ENCODE results near the gene PITRM1.

PITRM1 gene

DNA sequence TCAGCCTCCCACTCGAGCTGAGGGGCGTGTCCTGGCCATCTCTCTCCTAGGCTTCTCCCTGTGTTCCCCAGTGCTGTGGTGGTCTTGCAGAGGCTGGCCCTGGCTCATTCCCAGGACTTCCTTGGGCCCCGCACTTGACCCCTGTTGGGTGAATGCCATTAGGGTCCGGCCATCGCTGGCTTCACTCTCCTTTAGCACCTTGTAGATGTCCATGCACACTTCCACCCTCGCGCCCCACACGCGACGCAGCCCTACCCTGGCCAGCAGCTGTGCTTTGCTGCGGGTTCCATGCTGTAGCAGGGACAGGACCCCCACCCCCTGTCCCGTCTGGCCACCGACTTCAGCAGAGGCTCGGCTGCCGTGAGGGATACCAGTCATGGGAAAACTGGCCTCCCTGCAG, 46.3 kb downstream of the PITRM1 start:
- Histone ChIP-seq H4K20me1 (ENCODE audit: insufficient read depth, low read length) (no peaks in the 10 kb centered on the region), H3K9me2 (ENCODE audit: low read depth, low read length) (no peaks in the 10 kb centered on the region), H3K4me1 (ENCODE audit: insufficient read depth, low read length, severe bottlenecking) (no peaks in the 10 kb centered on the region), H3K27me3 (ENCODE audit: insufficient read depth, low read length) (no peaks in the 10 kb centered on the region), H3K4me2 (ENCODE audit: low read length) (no peak overlapping the region), H3K36me3 (ENCODE audit: insufficient read depth, low read length) (peaks cover 91% of the 10 kb centered on the region), H3K9me3 (ENCODE audit: low read length) (no peaks in the 10 kb centered on the region), H3F3A (ENCODE audit: insufficient read depth, low read length) (no peaks in the 10 kb centered on the region), H2AFZ (ENCODE audit: low read length) (no peak overlapping the region), H3K9ac (ENCODE audit: low read length) (no peak overlapping the region), H3K27ac (ENCODE audit: low read depth, low read length, poor library complexity, severe bottlenecking) (no peak overlapping the region), H3K4me3 (ENCODE audit: low read depth, low read length, poor library complexity, severe bottlenecking) (no peak overlapping the region), H3K79me2 (ENCODE audit: insufficient read depth, low read length) (no peaks in the 10 kb centered on the region)
- no peak for TF ChIP-seq EZH2 (IDR thresholded peaks at IDR 0.05; ENCODE audit: borderline replicate concordance, low read length)

- Histone ChIP-seq H3K9ac (ENCODE audit: low read length) (no peak overlapping the region), H3K9me3 (ENCODE audit: low read length) (no peaks in the 10 kb centered on the region), H3K27ac (ENCODE audit: low read depth, low read length, poor library complexity, severe bottlenecking) (no peak overlapping the region), H2AFZ (ENCODE audit: low read length) (no peak overlapping the region), H3K27me3 (ENCODE audit: insufficient read depth, low read length) (no peaks in the 10 kb centered on the region), H3F3A (ENCODE audit: insufficient read depth, low read length) (no peaks in the 10 kb centered on the region), H3K36me3 (ENCODE audit: insufficient read depth, low read length) (peaks cover 92% of the 10 kb centered on the region), H3K4me2 (ENCODE audit: low read length) (no peak overlapping the region), H3K79me2 (ENCODE audit: insufficient read depth, low read length) (no peaks in the 10 kb centered on the region), H4K20me1 (ENCODE audit: insufficient read depth, low read length) (no peaks in the 10 kb centered on the region), H3K9me2 (ENCODE audit: low read depth, low read length) (no peaks in the 10 kb centered on the region), H3K4me3 (ENCODE audit: low read depth, low read length, poor library complexity, severe bottlenecking) (no peak overlapping the region), H3K4me1 (ENCODE audit: insufficient read depth, low read length, severe bottlenecking) (no peaks in the 10 kb centered on the region)
- TF ChIP-seq, protein P1, sequence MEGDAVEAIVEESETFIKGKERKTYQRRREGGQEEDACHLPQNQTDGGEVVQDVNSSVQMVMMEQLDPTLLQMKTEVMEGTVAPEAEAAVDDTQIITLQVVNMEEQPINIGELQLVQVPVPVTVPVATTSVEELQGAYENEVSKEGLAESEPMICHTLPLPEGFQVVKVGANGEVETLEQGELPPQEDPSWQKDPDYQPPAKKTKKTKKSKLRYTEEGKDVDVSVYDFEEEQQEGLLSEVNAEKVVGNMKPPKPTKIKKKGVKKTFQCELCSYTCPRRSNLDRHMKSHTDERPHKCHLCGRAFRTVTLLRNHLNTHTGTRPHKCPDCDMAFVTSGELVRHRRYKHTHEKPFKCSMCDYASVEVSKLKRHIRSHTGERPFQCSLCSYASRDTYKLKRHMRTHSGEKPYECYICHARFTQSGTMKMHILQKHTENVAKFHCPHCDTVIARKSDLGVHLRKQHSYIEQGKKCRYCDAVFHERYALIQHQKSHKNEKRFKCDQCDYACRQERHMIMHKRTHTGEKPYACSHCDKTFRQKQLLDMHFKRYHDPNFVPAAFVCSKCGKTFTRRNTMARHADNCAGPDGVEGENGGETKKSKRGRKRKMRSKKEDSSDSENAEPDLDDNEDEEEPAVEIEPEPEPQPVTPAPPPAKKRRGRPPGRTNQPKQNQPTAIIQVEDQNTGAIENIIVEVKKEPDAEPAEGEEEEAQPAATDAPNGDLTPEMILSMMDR (IDR thresholded peaks at IDR 0.05; ENCODE audit: low read length), result no peak
- no peak for TF ChIP-seq EZH2 (IDR thresholded peaks at IDR 0.05; ENCODE audit: borderline replicate concordance, low read length)
These were observed 46.9 kb downstream of the PITRM1 start for GRCh38 chr10:3125527-3126170.

DNA sequence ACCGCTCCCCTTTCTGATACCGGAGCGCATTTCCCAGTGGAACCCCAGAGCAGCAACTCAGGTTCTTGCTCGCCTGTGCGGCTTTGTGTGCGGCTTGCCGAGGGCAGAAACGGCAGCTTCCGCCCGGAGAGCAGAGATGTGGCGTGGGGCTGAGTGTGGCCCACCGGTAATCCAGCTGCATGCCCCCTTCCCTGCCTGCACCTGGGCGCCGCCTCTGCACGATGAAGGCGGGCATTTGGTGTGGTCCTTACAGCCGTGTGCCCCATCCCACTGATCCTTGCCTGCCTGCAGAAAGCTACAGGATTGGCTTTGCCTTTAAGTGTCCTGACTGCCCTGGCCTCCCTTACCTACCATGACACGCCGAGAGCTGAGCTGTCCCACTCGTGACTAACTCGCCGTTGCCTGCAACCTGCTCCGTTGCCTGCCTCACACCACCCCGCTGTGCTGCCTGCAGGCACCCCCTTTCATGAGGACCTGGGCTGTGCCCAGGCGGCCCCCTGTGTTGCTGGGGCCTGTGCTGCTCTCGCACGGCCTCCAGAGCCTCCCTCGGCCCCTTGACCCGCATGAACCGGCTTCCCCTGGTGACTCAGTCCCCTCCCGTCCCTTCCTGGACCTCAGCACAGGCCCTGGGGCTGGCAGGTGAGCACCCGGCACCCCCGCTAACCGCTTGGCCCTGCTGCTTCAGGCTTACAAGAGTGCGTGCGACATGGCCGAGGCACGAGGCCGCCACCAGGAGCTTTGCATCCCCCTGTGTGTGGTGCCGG, 48.0 kb downstream of the PITRM1 start:
- H3K27ac ChIP-seq (ENCODE audit: low read depth, low read length, poor library complexity, severe bottlenecking), result no peak overlapping the region
- TF ChIP-seq EZH2 (IDR thresholded peaks at IDR 0.05; ENCODE audit: borderline replicate concordance, low read length), result no peak
- TF ChIP-seq, protein P1 (IDR thresholded peaks at IDR 0.05; ENCODE audit: low read length), result no peak
- no peaks in the 10 kb centered on the region for H3K4me1 ChIP-seq (ENCODE audit: insufficient read depth, low read length, severe bottlenecking)
- no peak overlapping the region for H2AFZ ChIP-seq (ENCODE audit: low read length)
- H3K9me3 ChIP-seq (ENCODE audit: low read length), result no peaks in the 10 kb centered on the region
- no peaks in the 10 kb centered on the region for H3K9me2 ChIP-seq (ENCODE audit: low read depth, low read length)
- no peak overlapping the region for H3K9ac ChIP-seq (ENCODE audit: low read length)
- peaks cover 92% of the 10 kb centered on the region for H3K36me3 ChIP-seq (ENCODE audit: insufficient read depth, low read length)
- no peaks in the 10 kb centered on the region for H3K79me2 ChIP-seq (ENCODE audit: insufficient read depth, low read length)
- H3K4me2 ChIP-seq (ENCODE audit: low read length), result no peak overlapping the region
- no peaks in the 10 kb centered on the region for H4K20me1 ChIP-seq (ENCODE audit: insufficient read depth, low read length)
- no peaks in the 10 kb centered on the region for H3K27me3 ChIP-seq (ENCODE audit: insufficient read depth, low read length)
- H3K4me3 ChIP-seq (ENCODE audit: low read depth, low read length, poor library complexity, severe bottlenecking), result no peak overlapping the region
- H3F3A ChIP-seq (ENCODE audit: insufficient read depth, low read length), result no peaks in the 10 kb centered on the region
